ENCODE measurements around the gene BRMS1.
"Not testable (repeated sequence)": the region's sequence is repeated elsewhere in the genome, so short reads cannot be mapped to it uniquely, and the experiment has no call there.

GRCh38 chr11:66320748-66321147 lies 24.2 kb downstream of the BRMS1 start:
- not testable (repeated sequence) for TF ChIP-seq CTCF (conservative IDR thresholded peaks at IDR 0.05; ENCODE audit: low read depth in 2 of 2); EZH2phosphoT487 (IDR thresholded peaks at IDR 0.05; ENCODE audit: unreplicated experiment); POLR2AphosphoS5 (IDR thresholded peaks at IDR 0.05; ENCODE audit: low read depth); JUNB (IDR thresholded peaks at IDR 0.05; ENCODE audit: unreplicated experiment); EZH2 (IDR thresholded peaks at IDR 0.05; ENCODE audit: low read depth, unreplicated experiment)

Data from GM23338 (cell line).